DMS 273 (cell line): ENCODE data around the gene VSIG10.
"Not testable (repeated sequence)": the region's sequence is repeated elsewhere in the genome, so short reads cannot be mapped to it uniquely, and the experiment has no call there.

ENCODE experiments used
- DNase-seq: peaks from one replicate; lab custom pipeline; 2025; ENCODE audit not compliant: unreplicated experiment; lab: John Stamatoyannopoulos, UW

VSIG10 gene

DNA sequence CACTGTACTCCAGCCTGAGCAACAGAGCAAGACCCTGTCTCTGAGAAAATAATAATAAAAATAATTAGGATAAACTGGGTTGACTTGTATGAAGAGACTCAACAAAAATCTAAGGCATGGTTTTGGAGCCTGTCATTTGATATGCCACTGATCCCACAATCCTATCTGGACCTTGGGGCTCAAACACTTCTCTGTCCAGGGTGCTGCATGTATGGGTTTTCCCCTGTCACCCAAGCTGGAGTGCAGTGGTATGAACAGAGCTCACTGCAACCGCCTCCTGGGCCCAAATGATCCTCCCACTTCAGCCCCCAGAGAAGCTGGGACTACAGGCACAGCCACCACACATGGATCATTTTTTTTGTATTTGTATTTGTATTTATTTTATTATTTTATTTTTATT lies 5.3 kb upstream of the VSIG10 start:
- DNase-seq: no peak

DNA sequence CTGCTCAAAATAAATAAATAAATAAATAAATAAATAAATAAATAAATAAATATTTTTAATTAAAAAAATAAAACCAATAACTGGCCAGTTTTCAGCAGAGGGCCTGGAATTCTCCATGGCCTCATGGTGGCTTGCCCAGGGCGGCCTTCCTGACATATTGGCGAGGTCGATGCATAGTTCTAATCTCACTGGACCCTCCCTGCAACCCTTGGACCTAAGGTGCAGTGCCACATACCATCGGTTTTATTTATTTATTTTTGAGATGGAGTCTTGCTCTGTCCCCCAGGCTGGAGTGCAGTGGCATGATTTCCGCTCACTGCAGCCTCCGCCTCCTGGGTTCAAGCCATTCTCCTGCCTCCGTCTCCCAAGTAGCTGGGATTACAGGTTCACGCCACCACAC lies 3.9 kb upstream of the VSIG10 start:
- DNase-seq: no peak

DNA sequence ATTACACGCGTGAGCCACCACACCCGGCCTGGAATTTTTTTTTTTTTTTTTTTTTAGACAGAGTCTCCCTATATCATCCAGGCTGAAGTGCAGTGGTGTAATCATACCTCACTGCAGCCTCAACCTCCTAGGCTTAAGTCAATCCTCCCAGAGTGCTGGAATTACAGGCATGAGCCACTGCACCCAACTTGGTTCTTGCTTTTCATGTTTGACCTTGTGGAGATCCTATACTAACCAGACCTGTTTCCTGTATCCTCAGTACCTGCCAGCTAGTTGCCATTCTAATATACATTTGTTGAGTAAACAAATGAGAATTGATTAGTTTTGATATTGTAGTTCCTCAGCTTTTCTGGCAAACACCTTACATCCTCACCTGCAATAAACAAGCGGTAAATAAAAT lies 3.2 kb upstream of the VSIG10 start:
- DNase-seq: no peak

DNA sequence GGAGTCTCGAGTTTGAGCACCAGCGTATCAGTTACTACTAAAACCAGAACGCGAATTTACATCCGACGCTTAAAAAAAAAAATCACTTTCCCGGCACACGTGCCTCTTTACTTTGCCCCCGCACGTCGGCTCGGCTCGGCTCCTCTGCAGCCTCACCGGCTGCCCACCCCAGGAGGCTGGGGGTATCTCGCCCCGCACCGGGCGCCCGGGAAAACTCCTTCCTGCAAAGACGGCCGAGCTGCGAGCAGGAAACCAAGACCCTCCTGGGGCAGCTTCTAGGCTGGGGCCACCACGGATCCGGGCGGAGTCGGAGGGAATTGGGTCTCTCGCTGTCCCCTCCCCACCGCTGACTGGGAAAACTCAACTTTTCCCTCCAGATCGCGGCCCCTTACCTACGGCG lies 610 bp downstream of the VSIG10 start:
- DNase-seq: peak; percentile 45

DNA sequence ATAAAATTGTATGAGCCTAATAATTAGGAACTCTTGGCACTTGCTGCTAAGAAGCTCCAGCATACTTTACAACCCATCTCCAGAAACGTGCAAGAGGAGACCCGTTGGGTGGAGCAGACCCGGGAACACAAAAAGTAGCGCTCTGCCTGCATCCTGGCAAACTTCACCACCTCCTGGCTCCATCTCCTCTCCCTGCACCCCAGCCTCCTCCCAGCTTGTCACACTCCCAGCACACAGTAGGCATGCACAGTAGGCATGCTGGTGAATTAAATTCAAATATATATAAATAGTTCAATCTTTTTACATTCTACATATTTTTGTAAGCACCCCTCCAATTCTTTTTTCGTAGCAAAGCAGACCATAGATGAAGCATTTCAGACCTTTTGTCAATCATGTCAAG lies 1.2 kb downstream of the VSIG10 start:
- DNase-seq: no peak

DNA sequence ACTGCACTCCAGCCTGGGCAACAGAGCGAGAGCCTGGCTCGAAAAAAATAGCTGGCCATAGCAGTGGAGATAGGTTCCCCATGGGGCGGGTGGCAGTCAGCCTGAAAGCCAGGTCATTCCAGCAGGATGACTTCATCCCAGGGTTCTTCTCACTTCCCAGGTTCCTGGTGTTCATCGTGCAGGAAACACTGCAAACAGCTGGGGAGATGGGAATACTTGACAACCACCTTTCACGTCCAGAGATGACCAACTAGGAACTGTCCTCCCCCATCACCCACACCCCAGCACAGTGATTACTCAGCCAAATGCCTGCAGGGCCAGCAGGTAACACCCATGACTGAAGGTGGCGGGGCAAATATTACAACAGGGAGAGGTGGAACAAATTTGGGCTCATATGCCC lies 1.7 kb downstream of the VSIG10 start:
- no peak for DNase-seq

DNA sequence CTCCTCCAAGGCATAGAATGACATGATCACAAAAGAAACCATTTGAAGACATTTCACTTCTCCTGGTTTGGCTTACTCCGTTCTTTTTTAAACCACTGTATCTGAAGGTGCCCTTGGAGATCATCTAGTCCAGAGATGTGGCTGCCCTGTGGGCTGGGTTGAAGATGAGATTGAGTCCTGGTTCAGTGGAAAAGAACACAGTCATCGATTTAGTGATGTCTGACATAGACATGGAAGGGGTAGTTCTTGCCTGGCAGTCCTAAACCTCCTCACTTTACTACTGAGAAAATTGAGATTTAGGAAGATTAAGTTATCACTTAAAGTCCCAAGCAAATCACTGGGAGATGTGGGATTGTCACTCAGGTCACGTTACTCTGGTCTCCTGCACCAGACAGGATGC lies 2.8 kb downstream of the VSIG10 start:
- no peak for DNase-seq

DNA sequence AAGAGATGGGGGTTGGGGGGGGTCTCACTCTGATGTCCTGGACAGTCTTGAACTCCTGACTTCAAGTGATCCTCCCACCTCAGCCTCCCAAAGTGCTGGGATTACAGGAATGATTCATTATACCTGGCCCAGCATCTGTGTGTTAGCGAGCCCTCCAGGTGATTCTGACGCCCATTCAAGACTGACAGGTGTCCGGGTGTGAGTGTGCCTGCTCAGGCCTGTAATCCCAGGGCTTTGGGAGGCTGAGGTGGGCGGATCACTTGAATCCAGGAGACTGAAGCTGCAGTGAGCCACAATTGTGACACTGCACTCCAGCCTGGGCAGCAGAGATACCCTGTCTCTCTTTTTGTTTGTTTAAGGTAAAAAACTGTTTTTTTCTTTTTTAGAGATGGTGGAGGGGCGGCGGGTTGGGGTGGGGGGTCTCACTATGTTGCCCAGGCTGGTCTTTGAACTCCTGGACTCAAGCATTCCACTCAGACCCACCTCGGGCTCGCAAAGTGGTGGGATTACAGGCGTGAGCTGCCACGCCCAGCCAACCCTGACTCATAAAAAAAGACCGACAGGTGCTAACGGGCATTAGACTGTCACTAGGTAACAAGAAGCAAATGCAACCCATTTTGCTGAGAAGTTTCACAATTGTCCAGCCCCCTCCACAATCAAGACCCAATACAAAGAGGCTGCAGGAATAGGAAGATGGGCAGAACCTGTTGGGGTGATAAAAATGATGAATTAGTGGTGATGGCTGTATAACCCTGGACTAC lies 4.7 kb downstream of the VSIG10 start:
- no peak for DNase-seq

DNA sequence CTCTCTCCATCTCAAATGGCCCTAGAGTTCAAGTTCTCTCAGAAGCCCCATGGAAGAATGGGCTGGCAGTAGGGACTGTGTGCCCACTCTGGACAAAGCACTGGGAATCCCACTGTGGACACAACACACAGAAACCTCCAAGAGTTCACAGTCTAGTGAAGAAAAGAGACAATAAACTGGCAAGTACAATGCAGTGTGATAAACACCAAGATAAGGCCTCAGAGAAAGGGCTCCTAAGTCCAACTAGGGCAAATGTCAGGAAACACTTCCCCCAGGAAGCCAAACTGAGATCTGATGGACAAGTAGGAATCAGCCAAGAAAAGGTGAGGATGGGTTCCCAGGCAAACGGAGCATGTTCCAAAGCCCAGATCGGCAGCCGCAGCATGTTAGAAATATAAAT lies 5.4 kb downstream of the VSIG10 start:
- DNase-seq: no peak

DNA sequence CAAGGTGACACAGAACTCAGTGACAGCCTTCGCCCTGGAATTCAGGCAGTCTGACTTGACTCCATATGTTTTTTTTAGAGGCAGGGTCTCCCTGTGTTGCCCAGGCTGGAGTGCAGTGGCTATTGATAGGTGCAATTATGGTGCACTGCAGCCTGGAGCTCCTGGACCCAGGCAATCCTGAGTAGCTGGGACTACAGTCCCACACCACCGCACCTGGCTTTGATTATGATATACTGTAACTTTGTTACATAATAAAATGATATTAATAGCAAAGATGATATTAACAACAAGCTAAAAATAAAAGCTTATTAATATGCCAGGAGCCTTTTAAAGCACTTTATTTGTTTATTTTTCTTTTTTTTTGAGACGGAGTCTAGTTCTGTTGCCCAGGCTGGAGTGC lies 9.8 kb downstream of the VSIG10 start:
- DNase-seq: no peak

DNA sequence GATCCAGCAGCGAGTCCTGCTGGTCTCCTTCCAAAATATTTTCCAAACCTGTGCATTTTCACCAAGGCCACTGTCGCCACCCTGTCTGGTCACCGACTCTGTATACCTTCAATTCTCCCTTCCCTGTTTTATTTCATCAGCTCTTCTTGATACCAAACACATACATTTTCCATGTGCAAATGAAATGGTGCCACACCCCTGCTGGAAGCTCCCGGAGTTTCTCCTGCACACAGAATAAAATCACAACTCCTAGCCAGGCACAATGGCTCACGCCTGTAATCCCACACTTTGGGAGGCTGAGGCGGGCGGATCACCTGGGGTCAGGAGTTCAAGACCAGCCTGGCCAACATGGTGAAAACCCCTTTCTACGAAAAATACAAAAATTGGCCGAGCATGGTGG lies 14.0 kb downstream of the VSIG10 start:
- no peak for DNase-seq

DNA sequence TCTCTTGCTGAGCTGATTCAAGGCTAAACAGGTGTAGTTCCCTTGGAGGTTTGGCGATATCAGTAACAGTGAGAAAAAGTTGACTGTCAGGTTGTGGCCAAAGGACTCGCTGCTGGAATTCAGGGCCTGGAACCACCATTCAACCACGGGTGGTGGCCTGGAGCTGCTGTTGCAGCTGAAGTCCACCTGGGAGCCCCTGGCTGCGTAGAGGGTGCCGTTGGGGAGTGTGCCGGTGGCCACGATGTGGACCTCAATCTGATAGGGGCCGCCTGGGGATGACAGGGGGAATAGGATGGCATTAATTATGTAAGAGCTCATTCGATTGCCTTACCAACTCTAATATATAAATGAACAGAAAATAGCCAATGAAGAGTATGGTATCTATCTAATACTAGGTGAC lies 21.6 kb downstream of the VSIG10 start:
- no peak for DNase-seq

DNA sequence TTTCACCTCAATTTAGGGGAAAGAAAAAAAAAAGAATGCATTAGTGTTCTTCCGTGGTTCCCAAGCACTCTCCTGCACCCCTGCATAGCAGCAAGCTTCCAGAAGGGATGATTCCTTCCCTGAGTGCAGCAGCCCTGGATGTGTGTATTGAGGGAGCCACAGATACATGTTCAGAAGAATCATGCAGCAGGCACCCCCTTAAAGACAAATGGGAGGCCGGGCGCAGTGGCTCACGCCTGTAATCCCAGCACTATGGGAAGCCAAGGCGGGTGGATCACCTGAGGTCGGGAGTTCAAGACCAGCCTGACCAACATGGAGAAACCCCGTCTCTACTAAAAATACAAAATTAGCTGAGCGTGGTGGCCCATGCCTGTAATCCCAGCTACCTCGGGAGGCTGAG lies 22.3 kb downstream of the VSIG10 start:
- not testable (repeated sequence) for DNase-seq

DNA sequence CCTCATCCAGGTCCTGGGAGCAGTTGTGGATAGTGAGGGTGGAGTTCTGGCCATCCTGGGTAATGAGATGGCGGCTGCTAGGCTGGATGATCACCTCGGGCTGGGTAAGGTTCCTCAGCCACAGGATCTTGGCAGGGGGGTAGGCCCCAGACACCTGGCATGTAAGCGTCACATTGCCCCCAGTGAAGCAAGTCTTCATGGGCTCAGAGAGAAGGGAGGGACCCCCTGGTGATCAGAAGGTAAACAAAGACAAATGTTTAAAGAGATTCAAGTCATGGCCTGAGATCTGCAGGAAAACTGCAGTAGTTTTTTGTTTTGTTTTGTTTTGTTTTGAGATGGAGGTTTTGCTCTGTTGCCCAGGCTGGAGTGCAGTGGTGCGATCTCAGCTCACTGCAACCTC lies 30.0 kb downstream of the VSIG10 start:
- DNase-seq: no peak

DNA sequence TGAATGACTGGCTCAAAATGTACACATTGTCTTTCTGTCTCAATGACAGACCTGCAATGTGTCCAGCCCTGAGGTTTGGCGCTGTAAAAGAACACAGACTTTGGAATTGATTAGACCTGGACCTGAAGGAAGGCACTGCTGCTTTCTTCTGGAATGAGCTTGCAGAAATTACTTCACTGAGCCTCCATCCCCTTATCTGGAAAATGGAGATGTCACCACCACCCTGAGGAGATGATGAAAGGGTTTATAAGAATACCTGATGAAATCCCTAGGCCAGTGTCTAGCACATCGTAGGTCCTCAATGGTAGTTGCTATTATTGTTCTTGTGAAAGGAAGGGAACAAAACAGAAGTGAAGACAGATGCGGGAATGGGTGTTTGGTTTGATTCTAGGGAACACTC lies 33.2 kb downstream of the VSIG10 start:
- no peak for DNase-seq

DNA sequence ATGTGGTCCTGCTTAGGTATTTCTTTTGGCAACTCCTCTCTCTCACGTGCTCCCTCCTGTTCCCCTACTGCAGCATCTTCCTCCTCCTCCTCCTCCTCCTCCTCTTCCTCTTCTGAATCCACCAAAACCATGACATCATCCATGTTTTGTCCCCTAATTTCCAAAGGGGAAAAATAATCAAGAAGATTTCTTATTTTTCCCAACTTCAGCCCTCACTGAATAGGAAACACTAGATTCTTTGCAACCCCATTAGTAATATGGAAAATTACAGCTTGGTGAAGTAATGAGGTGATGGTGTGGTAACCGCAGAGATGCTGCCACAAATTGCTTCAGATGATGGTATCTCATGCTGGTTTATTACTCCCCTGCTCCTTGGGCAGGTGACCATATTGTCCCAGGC lies 35.4 kb downstream of the VSIG10 start:
- no peak for DNase-seq

DNA sequence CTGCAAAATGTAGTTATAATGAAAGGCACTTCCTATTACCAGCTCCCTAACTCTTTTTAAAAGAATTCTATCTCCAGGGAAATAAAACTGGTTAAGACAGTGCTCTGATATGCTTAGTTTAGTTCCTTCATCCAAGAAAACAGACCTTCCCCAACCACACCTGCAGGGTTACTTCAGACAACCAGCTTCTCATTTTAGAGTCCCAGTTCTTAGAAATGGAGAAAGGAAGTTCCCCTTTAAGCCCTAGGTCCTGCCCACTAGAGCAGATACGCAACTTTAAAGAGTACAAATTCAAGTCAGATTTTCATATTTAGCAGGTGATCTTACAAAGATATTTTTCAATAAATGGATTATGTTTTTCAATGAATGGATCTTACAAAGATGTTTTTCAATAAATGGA lies 38.4 kb downstream of the VSIG10 start:
- no peak for DNase-seq

DNA sequence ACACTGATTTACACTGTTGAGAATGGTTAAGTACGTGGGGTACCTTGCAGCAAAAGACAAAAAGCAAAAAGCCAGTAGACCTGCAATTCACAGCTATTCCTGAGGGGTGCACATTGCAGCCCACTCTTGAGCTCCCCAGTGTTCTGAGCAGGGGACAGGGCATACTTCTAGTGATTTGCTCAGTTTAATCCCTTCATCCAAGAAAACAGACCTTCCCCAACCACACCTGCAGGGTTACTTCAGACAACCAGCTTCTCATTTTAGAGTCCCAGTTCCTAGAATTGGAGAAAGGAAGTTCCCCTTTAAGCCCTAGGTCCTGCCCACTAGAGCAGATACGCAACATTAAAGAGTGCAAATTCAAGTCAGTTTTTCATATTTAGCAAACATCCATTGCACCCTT lies 39.2 kb downstream of the VSIG10 start:
- DNase-seq: peak; percentile 16

DNA sequence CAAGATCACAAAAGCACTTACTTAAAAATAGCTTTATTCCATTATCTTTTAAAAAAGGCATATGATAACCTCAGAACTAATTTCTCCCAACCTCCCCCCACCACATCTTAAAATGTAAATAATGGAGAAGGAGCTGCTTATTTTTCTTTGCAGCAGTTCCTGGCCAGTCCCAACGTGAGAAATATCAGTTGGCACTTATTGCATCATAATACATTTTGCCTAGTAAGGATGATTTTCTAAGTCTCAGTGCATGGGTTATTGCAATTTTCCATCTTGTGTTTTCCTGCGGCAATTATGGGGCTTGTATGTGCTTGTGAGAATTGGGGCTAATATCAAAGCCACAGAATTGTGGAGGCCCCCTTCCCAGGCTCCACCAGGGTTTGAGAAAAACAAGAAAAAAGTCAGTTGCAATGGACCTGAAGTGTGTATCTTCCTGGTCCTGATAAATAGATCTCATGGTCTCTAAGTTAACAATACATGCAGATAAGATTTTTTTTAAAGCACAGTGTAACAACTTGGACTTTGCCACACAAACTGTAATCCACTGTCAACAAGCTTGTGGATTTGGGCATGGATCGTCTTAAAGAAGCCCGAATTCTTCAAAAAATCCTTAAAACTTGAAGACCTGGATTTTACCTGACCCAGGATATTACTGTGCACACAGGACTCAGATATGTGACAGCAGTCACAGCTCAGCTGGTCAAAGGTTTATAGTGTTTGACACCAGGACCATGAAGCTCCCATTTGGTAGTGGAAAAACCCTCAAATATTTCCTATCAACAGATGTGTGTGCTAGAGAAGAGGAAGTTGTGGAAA lies 40.0 kb downstream of the VSIG10 start:
- no peak for DNase-seq

DNA sequence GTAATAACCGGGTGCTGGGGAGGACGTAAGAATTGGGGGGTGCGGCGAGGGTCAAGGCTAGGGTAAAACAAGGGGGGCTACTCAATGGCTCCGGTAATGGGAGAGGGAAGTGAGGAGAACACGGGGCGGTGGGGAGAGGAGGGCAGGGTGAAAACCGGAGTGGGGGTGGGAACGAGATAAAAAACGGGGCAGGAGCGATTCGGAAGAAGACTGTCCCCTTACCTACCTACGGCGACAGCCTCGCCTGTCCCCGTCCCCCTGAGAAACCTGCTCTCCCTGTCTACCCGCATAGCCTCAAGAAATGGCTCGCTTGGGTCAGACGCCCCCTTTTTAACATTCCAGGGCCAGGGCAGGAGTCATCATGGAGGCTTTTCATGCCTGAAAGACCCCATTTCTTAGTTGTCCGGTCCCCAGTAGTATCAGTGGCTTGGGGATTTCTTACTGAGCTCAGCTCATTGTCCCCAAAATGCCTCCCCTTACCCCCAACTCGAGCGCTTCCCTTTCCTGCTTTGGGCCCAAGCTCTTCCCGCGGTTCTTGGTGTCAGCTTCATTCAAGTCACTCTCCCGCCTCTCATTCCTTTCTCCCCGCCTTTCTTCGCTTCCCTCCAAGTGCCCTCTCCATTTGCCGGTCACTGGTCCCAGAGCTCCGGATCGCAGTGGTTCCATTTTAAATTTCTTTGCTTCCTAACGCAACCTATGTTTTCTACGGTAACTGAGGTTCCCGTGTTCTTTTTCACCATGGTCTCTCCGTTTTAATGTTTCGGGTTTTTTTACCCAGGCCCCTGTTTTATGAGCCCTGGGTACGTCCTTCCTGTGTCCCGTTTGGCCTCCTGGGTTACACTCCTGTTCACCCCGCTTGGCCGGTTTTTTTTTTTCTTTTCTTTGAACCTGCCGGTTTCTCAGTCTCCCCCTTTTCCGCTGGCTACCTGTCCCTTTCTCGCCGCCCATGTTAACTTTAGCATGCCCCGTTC lies 41.7 kb downstream of the VSIG10 start:
- peak; percentile 39 for DNase-seq
